Measurements from ENCODE around the gene MGAT1.

Gene MGAT1

GRCh38 chr5:180844858-180845257, 42.3 kb upstream of the MGAT1 start:
- H3K27ac ChIP-seq (replicated peaks), result no peak overlapping the region
- H3K4me3 ChIP-seq (replicated peaks; ENCODE audit: insufficient read depth, low read length), result no peak overlapping the region
- H3K27me3 ChIP-seq (ENCODE audit: insufficient read depth, poor library complexity, severe bottlenecking), result no peaks in the 10 kb centered on the region
- no peak for TF ChIP-seq GABPA (IDR thresholded peaks at IDR 0.05; ENCODE audit: low read depth)
- no peak for TF ChIP-seq CTCF (IDR thresholded peaks at IDR 0.05; ENCODE audit: insufficient read depth, low read length)
- TF ChIP-seq REST (IDR thresholded peaks at IDR 0.05; ENCODE audit: insufficient replicate concordance, low read depth), result no peak
- TF ChIP-seq SPI1 (IDR thresholded peaks at IDR 0.05; ENCODE audit: borderline replicate concordance, low read depth), result no peak
- TF ChIP-seq POLR2AphosphoS5 (IDR thresholded peaks at IDR 0.05; ENCODE audit: low read depth), result no peak
- no peak for DNase-seq (ENCODE audit: low read depth in 1 of 2, low spot score in 1 of 2)

- no peak for DNase-seq (ENCODE audit: low read depth in 1 of 2, low spot score in 1 of 2)
- TF ChIP-seq REST (IDR thresholded peaks at IDR 0.05; ENCODE audit: insufficient replicate concordance, low read depth), result no peak
- no peak for TF ChIP-seq CTCF (IDR thresholded peaks at IDR 0.05; ENCODE audit: insufficient read depth, low read length)
- TF ChIP-seq GABPA (IDR thresholded peaks at IDR 0.05; ENCODE audit: low read depth), result no peak
- TF ChIP-seq SPI1 (IDR thresholded peaks at IDR 0.05; ENCODE audit: borderline replicate concordance, low read depth), result no peak
- Histone ChIP-seq H3K4me3 (replicated peaks; ENCODE audit: insufficient read depth, low read length) (no peak overlapping the region), H3K27me3 (ENCODE audit: insufficient read depth, poor library complexity, severe bottlenecking) (no peaks in the 10 kb centered on the region), H3K27ac (replicated peaks) (no peak overlapping the region)
Observed at GRCh38 chr5:180844432-180844831, 41.8 kb upstream of the MGAT1 start.

GRCh38 chr5:180839935-180840334, 37.3 kb upstream of the MGAT1 start:
- no peak for DNase-seq (ENCODE audit: low read depth in 1 of 2, low spot score in 1 of 2)
- Histone ChIP-seq H3K27me3 (ENCODE audit: insufficient read depth, poor library complexity, severe bottlenecking) (no peaks in the 10 kb centered on the region), H3K27ac (replicated peaks) (no peak overlapping the region), H3K4me3 (replicated peaks; ENCODE audit: insufficient read depth, low read length) (no peak overlapping the region)
- no peak for TF ChIP-seq POLR2AphosphoS5 (IDR thresholded peaks at IDR 0.05; ENCODE audit: low read depth)
- no peak for TF ChIP-seq REST (IDR thresholded peaks at IDR 0.05; ENCODE audit: insufficient replicate concordance, low read depth)
- no peak for TF ChIP-seq SPI1 (IDR thresholded peaks at IDR 0.05; ENCODE audit: borderline replicate concordance, low read depth)
- TF ChIP-seq CTCF (IDR thresholded peaks at IDR 0.05; ENCODE audit: insufficient read depth, low read length), result no peak
- no peak for TF ChIP-seq GABPA (IDR thresholded peaks at IDR 0.05; ENCODE audit: low read depth)
